Measurements from ENCODE around the gene CAB39.

Gene CAB39

DNA sequence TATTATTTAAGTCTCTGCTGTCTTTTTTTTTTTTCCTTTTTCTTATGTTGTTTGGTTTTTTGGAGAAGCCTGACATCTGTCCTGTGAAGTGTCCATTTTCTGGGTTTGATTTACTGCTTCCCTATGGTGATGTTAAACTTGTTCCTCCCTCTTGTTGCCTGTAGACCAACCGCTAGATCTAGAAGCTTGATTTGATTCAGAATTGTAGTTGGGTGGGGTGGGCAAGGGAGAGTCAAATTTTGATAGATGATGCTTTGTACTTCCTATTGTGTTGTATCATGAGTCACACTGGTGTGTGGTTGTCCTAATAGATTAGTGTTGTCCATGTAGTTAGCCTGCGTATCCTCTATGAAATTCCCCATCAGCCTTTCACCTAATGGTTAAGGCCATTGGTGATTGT, 35.4 kb downstream of the CAB39 start:
- Mint-ChIP-seq H3K4me3 (no peak overlapping the region), H3K36me3 (peaks cover 17% of the 10 kb centered on the region), H3K9me3 (no peaks in the 10 kb centered on the region), H3K27ac (no peak overlapping the region), H3K27me3 (no peaks in the 10 kb centered on the region), H3K4me1 (peaks cover 74% of the 10 kb centered on the region)

DNA sequence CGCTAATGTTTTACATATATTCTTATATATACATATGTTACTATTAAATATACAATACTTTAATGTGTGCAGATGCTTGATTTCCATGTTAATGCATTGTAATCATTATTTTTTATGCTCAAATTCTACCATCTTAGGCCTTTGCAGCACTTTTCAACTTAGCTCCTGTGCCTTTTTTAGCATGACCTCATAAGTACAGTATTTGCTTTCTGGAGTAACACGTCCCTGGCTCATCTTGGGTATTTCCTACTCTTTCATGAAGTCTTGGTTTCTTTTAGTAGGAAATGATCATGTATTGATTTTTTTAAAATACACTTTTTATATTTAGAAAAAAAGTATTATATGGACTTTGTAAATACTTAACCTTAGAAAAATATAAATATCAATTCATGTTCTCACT, 36.5 kb downstream of the CAB39 start:
- Mint-ChIP-seq H3K27me3 (no peaks in the 10 kb centered on the region), H3K9me3 (no peaks in the 10 kb centered on the region), H3K4me3 (no peak overlapping the region), H3K4me1 (peaks cover 73% of the 10 kb centered on the region), H3K36me3 (peaks cover 17% of the 10 kb centered on the region), H3K27ac (no peak overlapping the region)

DNA sequence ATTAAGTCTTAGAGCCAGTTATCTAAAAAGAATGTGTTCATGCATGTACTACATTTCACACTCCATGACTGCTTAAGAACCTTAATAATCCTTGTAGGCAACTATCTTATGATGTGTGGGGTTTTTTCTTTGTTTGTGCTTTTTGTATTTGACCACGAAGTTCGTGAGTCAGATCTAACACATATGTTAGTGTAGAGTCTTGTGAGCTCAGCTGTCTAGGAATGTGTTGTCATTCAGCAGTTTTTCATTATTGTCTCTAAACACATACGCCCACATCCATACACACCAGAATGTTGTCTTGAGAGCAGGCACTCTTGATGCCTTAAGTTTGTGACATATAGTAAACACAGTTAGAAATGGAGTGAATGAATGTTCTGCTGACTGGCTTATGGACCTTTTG, 38.4 kb downstream of the CAB39 start:
- Mint-ChIP-seq H3K4me3 (peak overlapping the region; percentile 20), H3K27ac (no peak overlapping the region), H3K4me1 (peaks cover 84% of the 10 kb centered on the region), H3K36me3 (peaks cover 17% of the 10 kb centered on the region), H3K9me3 (no peaks in the 10 kb centered on the region), H3K27me3 (no peaks in the 10 kb centered on the region)

DNA sequence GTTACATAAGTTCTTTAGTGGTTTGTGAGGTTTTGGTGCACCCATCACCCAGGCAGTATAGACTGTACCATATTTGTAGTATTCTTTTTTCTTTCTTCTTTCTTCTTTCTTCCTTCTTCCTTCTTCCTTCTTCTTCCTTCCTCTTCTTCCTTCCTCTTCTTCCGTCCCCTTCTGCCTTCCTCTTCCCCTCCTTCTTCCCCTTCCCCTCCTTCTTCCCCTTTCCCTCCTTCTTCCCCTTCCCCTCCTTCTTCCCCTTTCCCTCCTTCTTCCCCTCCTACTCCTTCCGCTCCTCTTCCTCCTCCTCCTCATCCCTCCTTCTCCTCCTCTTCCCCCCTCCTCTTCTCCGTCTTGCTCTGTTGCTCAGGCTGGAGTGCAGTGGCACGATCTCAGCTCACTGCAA, 41.6 kb downstream of the CAB39 start:
- no peak overlapping the region for H3K4me3 Mint-ChIP-seq
- H3K36me3 Mint-ChIP-seq = peaks cover 13% of the 10 kb centered on the region
- peaks cover 87% of the 10 kb centered on the region for H3K4me1 Mint-ChIP-seq
- H3K27ac Mint-ChIP-seq = no peak overlapping the region
- H3K27me3 Mint-ChIP-seq = no peaks in the 10 kb centered on the region
- no peaks in the 10 kb centered on the region for H3K9me3 Mint-ChIP-seq

DNA sequence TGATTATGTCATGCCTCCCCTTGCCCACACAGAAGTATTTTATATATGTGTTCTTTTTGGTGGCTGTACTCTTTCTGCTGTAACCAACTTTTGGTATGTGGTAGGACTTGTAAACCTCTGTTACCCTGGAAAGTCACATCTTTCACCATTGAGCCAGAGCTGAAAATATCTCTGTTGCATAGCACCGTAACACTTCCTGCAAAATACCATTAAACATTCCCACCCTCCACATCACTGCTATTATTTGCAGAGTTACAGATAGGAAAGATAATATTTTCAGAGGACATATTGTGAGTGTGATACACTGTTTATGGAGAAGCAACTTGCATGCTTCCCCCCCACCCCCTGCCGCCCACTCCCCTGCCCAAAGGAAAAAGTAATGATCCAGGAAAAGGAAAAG, 44.8 kb downstream of the CAB39 start:
- peak overlapping the region; percentile 81 for H3K27ac Mint-ChIP-seq
- no peak overlapping the region for H3K4me3 Mint-ChIP-seq
- H3K27me3 Mint-ChIP-seq = no peaks in the 10 kb centered on the region
- no peaks in the 10 kb centered on the region for H3K9me3 Mint-ChIP-seq
- H3K4me1 Mint-ChIP-seq = peaks cover 75% of the 10 kb centered on the region
- peaks cover 24% of the 10 kb centered on the region for H3K36me3 Mint-ChIP-seq

DNA sequence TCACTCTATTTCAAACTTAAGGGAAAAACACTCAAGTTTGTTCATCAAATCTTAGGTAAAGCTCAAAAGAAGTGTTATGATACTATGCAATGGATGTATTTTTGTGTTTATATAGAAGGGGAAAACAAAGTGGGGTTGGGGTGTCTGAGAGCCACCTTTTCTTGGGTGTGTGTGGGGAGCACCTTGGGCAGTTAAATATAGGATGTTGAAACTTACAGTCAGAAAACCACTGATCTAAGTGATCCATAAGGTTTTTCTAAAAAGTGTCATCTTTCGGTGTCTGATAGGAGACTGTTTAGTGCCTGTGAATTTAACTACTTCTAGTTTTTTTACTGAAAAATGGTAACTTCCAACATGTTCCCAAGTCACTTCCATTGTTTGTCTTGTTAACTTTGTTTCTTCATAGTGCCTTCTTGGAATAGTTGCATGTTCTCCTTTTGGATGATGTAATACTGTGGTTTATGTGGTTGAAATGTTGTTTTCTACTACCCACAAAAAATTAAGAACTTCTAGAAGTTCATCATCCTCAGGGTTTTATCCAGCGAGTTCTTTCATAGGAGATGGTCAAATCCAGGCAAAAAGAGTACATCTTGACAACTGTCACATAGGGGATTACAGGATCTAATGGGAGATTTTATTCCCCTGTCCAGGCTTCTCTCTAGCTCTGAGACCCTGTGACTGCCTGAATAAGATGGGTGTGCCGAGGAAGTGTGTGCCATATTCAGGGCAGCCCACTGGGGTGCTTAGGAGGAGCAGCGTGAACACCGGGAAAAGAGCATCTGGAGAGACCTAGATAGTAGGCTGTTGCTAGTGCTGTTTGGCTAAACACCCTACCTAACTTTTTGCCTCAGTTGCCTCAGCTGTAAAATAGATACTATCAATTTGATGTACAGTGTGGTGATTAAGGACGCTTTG, 46.2 kb downstream of the CAB39 start:
- no peaks in the 10 kb centered on the region for H3K27me3 Mint-ChIP-seq
- H3K9me3 Mint-ChIP-seq = no peaks in the 10 kb centered on the region
- peaks cover 22% of the 10 kb centered on the region for H3K36me3 Mint-ChIP-seq
- peak overlapping the region; percentile 91 for H3K27ac Mint-ChIP-seq
- peak overlapping the region; percentile 23 for H3K4me3 Mint-ChIP-seq
- peaks cover 67% of the 10 kb centered on the region for H3K4me1 Mint-ChIP-seq

DNA sequence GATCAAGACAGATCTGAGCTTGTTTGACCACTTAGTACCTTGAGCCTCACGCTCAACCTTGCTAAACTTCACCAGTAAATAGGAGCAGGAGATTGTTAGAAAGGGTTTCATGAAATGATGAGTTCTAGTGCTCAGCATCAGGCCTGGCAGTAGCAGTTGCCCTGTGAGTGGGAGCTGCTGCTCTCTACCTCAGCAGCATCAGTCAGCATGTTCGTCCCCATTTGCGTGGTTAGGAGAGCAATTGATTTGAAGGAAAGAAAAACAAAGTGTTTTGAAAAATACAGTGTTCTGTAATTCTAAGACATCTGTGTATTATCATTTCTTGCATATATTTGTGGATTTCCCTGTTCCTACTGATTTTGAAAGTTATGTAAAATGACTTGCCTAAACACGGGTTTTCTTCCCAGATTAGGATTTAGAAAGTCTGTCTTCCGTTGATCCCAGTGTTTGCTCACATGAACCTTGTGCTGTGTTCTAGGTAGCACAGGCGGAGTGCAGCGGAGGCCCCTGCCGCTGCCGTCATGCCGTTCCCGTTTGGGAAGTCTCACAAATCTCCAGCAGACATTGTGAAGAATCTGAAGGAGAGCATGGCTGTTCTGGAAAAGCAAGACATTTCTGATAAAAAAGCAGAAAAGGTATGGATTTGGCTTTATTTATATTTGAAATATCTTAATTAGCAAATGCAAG, 47.0 kb downstream of the CAB39 start:
- Mint-ChIP-seq H3K9me3 (no peaks in the 10 kb centered on the region), H3K4me3 (no peak overlapping the region), H3K27me3 (no peaks in the 10 kb centered on the region), H3K27ac (peak overlapping the region; percentile 91), H3K36me3 (peaks cover 22% of the 10 kb centered on the region), H3K4me1 (peaks cover 64% of the 10 kb centered on the region)

DNA sequence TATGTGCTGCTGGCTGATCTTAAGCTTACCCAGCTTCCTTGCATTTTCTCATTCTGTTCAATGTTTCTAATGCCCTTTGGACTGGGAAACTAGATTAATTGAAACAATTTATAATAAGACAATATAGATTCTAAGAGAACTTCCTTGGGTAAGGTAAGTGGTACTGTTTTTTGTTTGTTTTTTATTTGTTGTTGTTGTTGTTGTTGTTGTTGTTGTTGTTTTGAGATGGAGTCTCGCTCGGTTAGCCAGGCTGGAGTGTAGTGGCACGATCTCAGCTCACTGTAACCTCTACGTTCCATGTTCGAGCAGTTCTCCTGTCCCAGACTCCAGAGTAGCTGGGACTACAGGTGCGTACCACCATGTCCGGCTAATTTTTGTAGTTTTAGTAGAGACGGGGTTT, 49.1 kb downstream of the CAB39 start:
- no peak overlapping the region for H3K27ac Mint-ChIP-seq
- H3K27me3 Mint-ChIP-seq = no peaks in the 10 kb centered on the region
- peaks cover 27% of the 10 kb centered on the region for H3K36me3 Mint-ChIP-seq
- no peak overlapping the region for H3K4me3 Mint-ChIP-seq
- H3K9me3 Mint-ChIP-seq = no peaks in the 10 kb centered on the region
- H3K4me1 Mint-ChIP-seq = peaks cover 63% of the 10 kb centered on the region

DNA sequence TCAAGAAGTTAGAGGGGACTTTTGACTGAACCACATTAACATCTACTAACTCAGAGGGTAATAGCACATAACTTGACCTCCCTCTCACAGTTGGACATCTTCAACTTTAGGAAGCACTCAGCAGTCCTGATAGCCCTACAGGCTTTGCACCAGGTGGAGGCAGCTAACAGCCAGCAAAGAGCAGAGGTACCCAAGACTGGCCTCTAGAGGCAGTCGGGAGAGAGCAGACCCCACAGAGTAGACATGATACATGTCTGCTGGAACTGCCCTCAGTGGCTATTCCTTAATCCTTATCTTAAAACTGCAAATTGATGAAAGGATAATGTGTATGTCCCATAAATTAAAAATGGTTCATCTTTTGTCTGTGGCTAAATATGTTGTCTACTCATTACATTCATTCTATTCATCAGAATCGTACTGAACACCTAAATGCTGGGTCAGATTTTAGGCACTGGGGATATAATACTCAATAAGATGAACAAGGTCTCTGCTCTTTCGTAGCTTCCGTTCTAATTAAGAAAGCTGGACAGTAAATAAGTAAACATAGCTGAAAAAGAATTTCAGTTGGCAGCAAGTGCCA, 49.8 kb downstream of the CAB39 start:
- Mint-ChIP-seq H3K4me1 (peaks cover 63% of the 10 kb centered on the region), H3K36me3 (peaks cover 31% of the 10 kb centered on the region), H3K27ac (peak overlapping the region; percentile 51)

DNA sequence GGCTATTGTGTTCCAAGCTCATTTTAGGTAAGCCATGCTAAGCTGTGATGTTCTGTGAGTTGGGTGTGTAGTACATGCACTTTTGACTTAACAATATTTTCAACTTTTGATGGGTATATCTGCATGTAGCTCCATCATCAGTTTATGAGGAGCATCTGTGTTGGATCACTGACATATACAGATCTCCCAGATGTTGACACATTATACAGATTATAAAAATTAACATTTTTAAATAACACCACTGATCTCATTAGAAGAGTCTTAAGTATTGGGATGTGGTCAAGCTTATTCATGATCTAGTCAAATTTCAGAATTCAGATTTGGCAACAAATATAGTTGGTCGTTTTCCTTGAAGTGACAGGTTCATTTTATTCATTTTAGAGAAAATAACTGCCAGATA, 51.7 kb downstream of the CAB39 start:
- Mint-ChIP-seq H3K9me3 (peaks cover 7% of the 10 kb centered on the region), H3K27me3 (no peaks in the 10 kb centered on the region), H3K36me3 (peaks cover 47% of the 10 kb centered on the region), H3K27ac (no peak overlapping the region), H3K4me3 (no peak overlapping the region), H3K4me1 (peaks cover 63% of the 10 kb centered on the region)

More for the DNA sequence above, 49.8 kb downstream of the CAB39 start:
- H3K9me3 Mint-ChIP-seq = no peaks in the 10 kb centered on the region
- H3K4me3 Mint-ChIP-seq = no peak overlapping the region
- no peaks in the 10 kb centered on the region for H3K27me3 Mint-ChIP-seq

DNA sequence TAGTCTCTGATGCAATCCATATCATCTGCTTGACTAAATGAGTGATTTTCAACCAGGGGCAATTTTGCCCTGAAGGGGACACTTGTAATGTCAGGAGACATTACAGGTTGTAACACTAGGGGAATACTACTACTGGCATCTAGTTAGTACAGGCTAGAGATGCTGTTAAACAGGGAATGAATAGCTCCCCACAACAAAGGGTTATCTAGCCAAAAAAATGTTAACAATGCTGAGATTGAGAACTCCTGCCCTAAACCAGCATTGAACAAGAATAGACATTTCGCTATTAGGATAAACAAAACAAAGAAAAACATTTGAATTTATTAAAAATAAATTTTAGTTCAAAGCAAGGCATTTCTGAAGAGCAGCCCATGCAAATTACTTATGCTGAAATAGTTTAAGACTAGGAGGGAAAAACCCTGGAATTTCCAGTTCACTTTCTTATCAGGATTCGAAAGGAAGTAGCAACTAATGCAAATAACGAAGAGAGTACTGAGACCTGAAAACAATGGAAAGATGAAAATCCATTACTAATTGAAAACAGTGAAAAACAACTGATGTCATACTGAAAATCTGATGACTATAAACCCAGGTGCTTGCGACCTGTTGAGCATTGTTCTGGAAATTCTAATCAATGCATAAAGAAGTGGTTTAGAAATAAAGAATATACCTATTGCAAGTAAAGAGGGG, 53.1 kb downstream of the CAB39 start:
- Mint-ChIP-seq H3K9me3 (peaks cover 7% of the 10 kb centered on the region), H3K4me3 (no peak overlapping the region)

DNA sequence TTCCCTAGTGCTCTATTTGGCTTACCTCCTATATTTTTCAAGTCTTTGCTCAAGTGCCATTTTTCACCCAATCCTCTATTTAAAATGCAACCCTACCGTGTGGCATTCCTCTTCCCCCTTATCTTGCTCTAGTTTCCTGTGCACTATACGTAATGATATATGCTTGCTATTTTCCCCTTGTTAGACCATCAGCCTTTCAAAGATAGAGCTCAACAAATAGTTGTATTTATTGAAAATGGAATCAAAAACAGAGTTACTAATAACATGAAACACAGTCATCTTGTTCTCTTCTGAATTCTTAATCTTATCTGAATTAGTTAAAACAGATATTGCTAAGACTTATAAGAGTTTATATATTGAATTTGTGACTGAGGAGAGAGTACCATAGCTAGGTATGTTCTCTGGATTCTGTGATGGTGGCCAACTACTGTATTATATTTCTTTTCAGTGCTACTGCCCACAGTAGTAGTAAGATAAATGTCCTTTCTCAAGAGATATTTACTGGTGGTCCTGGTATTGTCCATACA, 55.3 kb downstream of the CAB39 start:
- peak overlapping the region; percentile 92 for H3K27ac Mint-ChIP-seq
- H3K4me1 Mint-ChIP-seq = peaks cover 78% of the 10 kb centered on the region
- H3K4me3 Mint-ChIP-seq = peak overlapping the region; percentile 36
- H3K27me3 Mint-ChIP-seq = no peaks in the 10 kb centered on the region
- peaks cover 38% of the 10 kb centered on the region for H3K36me3 Mint-ChIP-seq
- peaks cover 7% of the 10 kb centered on the region for H3K9me3 Mint-ChIP-seq

More for the DNA sequence above, 53.1 kb downstream of the CAB39 start:
- peaks cover 65% of the 10 kb centered on the region for H3K4me1 Mint-ChIP-seq
- peak overlapping the region; percentile 91 for H3K27ac Mint-ChIP-seq
- H3K36me3 Mint-ChIP-seq = peaks cover 44% of the 10 kb centered on the region
- H3K27me3 Mint-ChIP-seq = no peaks in the 10 kb centered on the region

DNA sequence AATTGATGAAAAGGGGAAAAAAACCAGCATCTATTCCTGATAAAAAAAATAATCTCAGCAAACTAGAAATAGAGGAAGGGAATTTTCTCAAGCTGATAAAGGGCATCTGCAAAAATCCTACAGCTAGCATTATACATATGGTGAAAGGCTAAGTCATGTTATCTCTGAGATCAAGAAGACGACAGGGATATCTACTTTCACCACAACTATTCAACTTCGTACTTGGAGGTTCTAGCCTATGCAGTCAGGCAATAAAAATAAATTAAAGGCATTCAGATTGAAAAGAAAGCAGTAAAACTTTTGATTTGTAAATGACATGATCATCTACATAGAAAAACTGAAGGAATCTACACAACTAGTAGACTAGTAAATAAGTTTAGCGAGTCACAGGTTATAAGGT, 58.2 kb downstream of the CAB39 start:
- peaks cover 95% of the 10 kb centered on the region for H3K4me1 Mint-ChIP-seq
- peak overlapping the region; percentile 45 for H3K4me3 Mint-ChIP-seq
- no peaks in the 10 kb centered on the region for H3K27me3 Mint-ChIP-seq
- H3K36me3 Mint-ChIP-seq = peaks cover 44% of the 10 kb centered on the region
- peak overlapping the region; percentile 80 for H3K27ac Mint-ChIP-seq
- H3K9me3 Mint-ChIP-seq = peaks cover 7% of the 10 kb centered on the region

DNA sequence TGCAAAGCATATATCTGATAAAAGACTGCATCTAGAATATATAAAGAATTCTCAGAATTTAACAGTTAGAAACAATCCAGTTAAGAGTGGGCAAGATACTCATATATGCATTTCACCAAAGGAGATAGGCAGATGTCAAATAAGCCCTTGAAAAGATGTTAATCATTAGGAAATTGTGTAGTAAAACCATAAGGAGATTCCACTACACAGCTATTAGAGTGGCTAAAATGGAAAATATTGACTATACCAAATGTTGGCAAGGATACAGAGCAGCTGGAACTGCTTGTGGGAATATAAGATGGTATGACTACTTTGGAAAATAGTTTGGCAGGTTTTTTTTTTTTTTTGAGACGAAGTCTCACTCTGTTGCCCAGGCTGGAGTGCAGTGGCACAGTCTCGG, 59.5 kb downstream of the CAB39 start:
- H3K27ac Mint-ChIP-seq = peak overlapping the region; percentile 56
- H3K27me3 Mint-ChIP-seq = no peaks in the 10 kb centered on the region
- peaks cover 95% of the 10 kb centered on the region for H3K4me1 Mint-ChIP-seq
- peaks cover 7% of the 10 kb centered on the region for H3K9me3 Mint-ChIP-seq
- H3K4me3 Mint-ChIP-seq = no peak overlapping the region
- peaks cover 37% of the 10 kb centered on the region for H3K36me3 Mint-ChIP-seq

DNA sequence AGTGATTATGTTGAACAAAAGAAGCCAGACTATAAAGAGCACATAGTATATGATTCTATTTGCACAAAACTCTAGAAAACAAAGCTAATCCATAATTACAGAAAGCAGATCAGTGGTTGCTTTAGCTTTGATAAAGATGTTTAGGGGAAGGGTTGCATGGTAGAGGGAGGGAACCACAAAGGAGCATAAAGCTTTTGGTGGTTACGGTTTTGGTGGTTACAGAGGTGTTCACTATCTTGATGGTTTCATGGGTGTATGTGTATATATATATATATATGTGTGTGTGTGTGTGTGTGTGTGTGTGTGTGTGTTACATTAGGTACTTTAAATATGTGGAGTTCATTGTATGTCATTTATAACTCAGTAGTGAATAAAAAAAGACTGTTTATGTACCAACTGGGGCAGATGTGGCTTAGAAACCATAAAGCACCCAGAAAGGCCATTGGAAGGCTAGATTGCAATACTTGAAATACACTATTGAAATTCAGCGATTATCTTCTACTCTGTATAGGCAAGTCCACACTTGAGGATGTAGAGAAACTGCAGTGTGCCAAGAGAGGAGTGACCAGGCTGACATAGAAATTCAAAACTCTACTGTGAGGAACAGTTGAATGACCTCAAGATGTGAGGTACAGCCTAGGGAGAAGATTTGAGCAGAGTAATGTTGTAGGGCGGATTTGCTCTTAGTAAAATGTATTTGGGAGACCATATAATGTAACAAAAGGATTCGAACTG, 60.6 kb downstream of the CAB39 start:
- Mint-ChIP-seq H3K9me3 (peaks cover 6% of the 10 kb centered on the region), H3K27me3 (no peaks in the 10 kb centered on the region), H3K4me3 (peak overlapping the region; percentile 31)

More for the DNA sequence above, 60.6 kb downstream of the CAB39 start:
- Mint-ChIP-seq H3K36me3 (peaks cover 33% of the 10 kb centered on the region), H3K27ac (peak overlapping the region; percentile 21), H3K4me1 (peaks cover 93% of the 10 kb centered on the region)

All from activated naive CD4-positive, alpha-beta T cell treated with anti-CD3 and anti-CD28 coated beads, Interleukin-2, amount 50 U/mL, for 24 hours (primary cell).